ENCODE data around the gene POC5. TPM values are rescaled to one million over a fixed set of nuclear protein-coding genes. Genes with fewer than 3 reads are reported as not detected.

POC5 gene
- total and polyA plus RNA-seq, 2 experiments from 2014 or later, result 16.2 to 25.9 TPM

GRCh38 chr5:75744355-75744754 lies 27.1 kb upstream of the POC5 start:
- H3K4me2 ChIP-seq, result no peak overlapping the region
- H3K79me2 ChIP-seq (replicated peaks; ENCODE audit: insufficient read depth), result no peaks in the 10 kb centered on the region
- ATAC-seq (no peak), DNase-seq (ENCODE audit: low spot score) (no peak)
- H3K9me2 ChIP-seq (ENCODE audit: insufficient read depth), result no peaks in the 10 kb centered on the region
- H3K27ac ChIP-seq (ENCODE audit: low read depth), result no peak overlapping the region
- Mint-ChIP-seq H3K27me3 (ENCODE audit: insufficient read depth, low read depth, poor library complexity) (peaks cover 1% of the 10 kb centered on the region), H3K36me3 (ENCODE audit: low read depth) (no peaks in the 10 kb centered on the region), H3K27ac (no peak overlapping the region), H3K4me1 (no peaks in the 10 kb centered on the region), H3K9me3 (no peaks in the 10 kb centered on the region), H3K4me3 (no peak overlapping the region)
- H3K4me3 ChIP-seq, result no peak overlapping the region
- no peaks in the 10 kb centered on the region for H3K4me1 ChIP-seq (ENCODE audit: insufficient read depth)
- H3K27me3 ChIP-seq (ENCODE audit: insufficient read depth), result no peaks in the 10 kb centered on the region
- H3K36me3 ChIP-seq (ENCODE audit: insufficient read depth), result no peaks in the 10 kb centered on the region
- no peaks in the 10 kb centered on the region for H3F3A ChIP-seq (replicated peaks; ENCODE audit: low read depth)
- no peaks in the 10 kb centered on the region for H4K20me1 ChIP-seq (replicated peaks; ENCODE audit: insufficient read depth)
- H2AFZ ChIP-seq, result no peak overlapping the region
- TF ChIP-seq JUNB (IDR thresholded peaks at IDR 0.05; ENCODE audit: unreplicated experiment) (no peak), CREB1 (CRISPR knock-in tag; IDR thresholded peaks at IDR 0.05; ENCODE audit: low read depth) (no peak), ZNF462 (CRISPR knock-in tag; IDR thresholded peaks at IDR 0.05) (no peak), REST (IDR thresholded peaks at IDR 0.05; ENCODE audit: unreplicated experiment) (no peak), EZH2phosphoT487 (IDR thresholded peaks at IDR 0.05; ENCODE audit: unreplicated experiment) (no peak), POLR2AphosphoS5 (IDR thresholded peaks at IDR 0.05; ENCODE audit: low read depth) (no peak), EZH2 (IDR thresholded peaks at IDR 0.05; ENCODE audit: low read depth, unreplicated experiment) (no peak), CTCF (conservative IDR thresholded peaks at IDR 0.05; ENCODE audit: low read depth in 2 of 2) (no peak), ETS1 (IDR thresholded peaks at IDR 0.05) (no peak), STAT1 (IDR thresholded peaks at IDR 0.05; ENCODE audit: unreplicated experiment) (no peak), ZNF331 (CRISPR knock-in tag; IDR thresholded peaks at IDR 0.05; ENCODE audit: low read depth) (no peak), ZNF114 (CRISPR knock-in tag; IDR thresholded peaks at IDR 0.05) (no peak), NANOG (IDR thresholded peaks at IDR 0.05; ENCODE audit: borderline replicate concordance) (no peak)

Data from GM23338 (cell line).